GM23338 (cell line): ENCODE results near the gene GLRX2. TPM values are rescaled to one million over a fixed set of nuclear protein-coding genes. Genes with fewer than 3 reads are reported as not detected.

Source experiments
- ATAC-seq: fragments of 200-7000 bp; cut with Tn5 transposase; 3 replicates; pipeline ENCODE4 v1.9.1; 2020
- DNase-seq: peaks from one replicate; pipeline ENCODE4 v3.0.0-alpha.2; 2015; ENCODE audit warnings: low spot score
- H2AFZ ChIP-seq: fragments of 200-600 bp; sonication (generic); 2 replicates; pipeline ENCODE4 v1.8.0; 2016; ENCODE audit warnings: antibody characterized with exemption, mild to moderate bottlenecking, moderate library complexity
- H3F3A ChIP-seq: fragments of 200-600 bp; sonication (generic); replicated peaks from 2 replicates; pipeline ENCODE4 v1.8.0; 2017; ENCODE audit warnings: antibody characterized with exemption, mixed run types, low read depth
- H3K27ac ChIP-seq: fragments of 200-600 bp; sonication (generic); 2 replicates; pipeline ENCODE4 v1.6.1; 2016; ENCODE audit warnings: low read depth
- H3K27me3 ChIP-seq: fragments of 200-600 bp; sonication (generic); 2 replicates; pipeline ENCODE4 v1.8.0; 2016; ENCODE audit warnings: mild to moderate bottlenecking, mixed run types, moderate library complexity; ENCODE audit not compliant: insufficient read depth
- H3K36me3 ChIP-seq: fragments of 200-600 bp; sonication (generic); 2 replicates; pipeline ENCODE4 v1.8.0; 2016; ENCODE audit warnings: mild to moderate bottlenecking; ENCODE audit not compliant: insufficient read depth
- H3K4me1 ChIP-seq: fragments of 200-600 bp; sonication (generic); 2 replicates; pipeline ENCODE4 v1.8.0; 2016; ENCODE audit warnings: mild to moderate bottlenecking, moderate library complexity; ENCODE audit not compliant: insufficient read depth
- H3K4me2 ChIP-seq: fragments of 200-600 bp; sonication (generic); 2 replicates; pipeline ENCODE4 v1.7.1; 2017; ENCODE audit warnings: mixed run types
- H3K4me3 ChIP-seq: fragments of 200-600 bp; sonication (generic); 2 replicates; pipeline ENCODE4 v1.6.1; 2016; ENCODE audit warnings: mixed run types
- H3K79me2 ChIP-seq: fragments of 200-600 bp; sonication (generic); replicated peaks from 2 replicates; pipeline ENCODE4 v1.8.0; 2017; ENCODE audit warnings: mild to moderate bottlenecking; ENCODE audit not compliant: insufficient read depth
- H3K9me2 ChIP-seq: fragments of 200-600 bp; sonication (generic); 2 replicates; pipeline ENCODE4 v1.8.0; 2017; ENCODE audit not compliant: insufficient read depth
- H4K20me1 ChIP-seq: fragments of 200-600 bp; sonication (generic); replicated peaks from 2 replicates; pipeline ENCODE4 v1.8.0; 2017; ENCODE audit warnings: mild to moderate bottlenecking; ENCODE audit not compliant: insufficient read depth
- H3K27ac Mint-ChIP-seq: 2 replicates; pipeline ENCODE4 v1.8.0; 2020; ENCODE audit warnings: inconsistent platforms, mild to moderate bottlenecking, moderate library complexity, mixed read lengths
- H3K27me3 Mint-ChIP-seq: 3 replicates; pipeline ENCODE4 v1.8.0; 2022; ENCODE audit warnings: low read depth, mild to moderate bottlenecking, moderate library complexity, mixed read lengths, inconsistent platforms; ENCODE audit not compliant: insufficient read depth, poor library complexity
- H3K36me3 Mint-ChIP-seq: 3 replicates; pipeline ENCODE4 v1.8.0; 2021; ENCODE audit warnings: low read depth, mild to moderate bottlenecking, inconsistent platforms, moderate library complexity, mixed read lengths
- H3K4me1 Mint-ChIP-seq: 3 replicates; pipeline ENCODE4 v1.8.0; 2020; ENCODE audit warnings: mild to moderate bottlenecking, inconsistent platforms, mixed read lengths
- H3K4me3 Mint-ChIP-seq: 3 replicates; pipeline ENCODE4 v1.8.0; 2021; ENCODE audit warnings: moderate library complexity, mild to moderate bottlenecking, inconsistent platforms, mixed read lengths
- H3K9me3 Mint-ChIP-seq: 3 replicates; pipeline ENCODE4 v1.8.0; 2020; ENCODE audit warnings: moderate library complexity, mild to moderate bottlenecking, inconsistent platforms, mixed read lengths
- EZH2 ChIP-seq: fragments of 200-600 bp; sonication (generic); IDR thresholded peaks from one replicate; pipeline ENCODE4 v1.8.0; 2017; ENCODE audit warnings: antibody characterized with exemption, mild to moderate bottlenecking, low read depth; ENCODE audit not compliant: unreplicated experiment
- EZH2phosphoT487 ChIP-seq: fragments of 200-600 bp; sonication (generic); IDR thresholded peaks from one replicate; pipeline ENCODE4 v1.8.1; 2018; ENCODE audit warnings: antibody characterized with exemption; ENCODE audit not compliant: unreplicated experiment
- JUNB ChIP-seq: IDR thresholded peaks from one replicate; pipeline ENCODE4 v1.6.1; 2016; ENCODE audit warnings: antibody characterized with exemption; ENCODE audit not compliant: unreplicated experiment
- NANOG ChIP-seq: IDR thresholded peaks from 2 replicates; pipeline ENCODE4 v1.6.1; 2016; ENCODE audit warnings: antibody characterized with exemption, borderline replicate concordance
- POLR2AphosphoS5 ChIP-seq: IDR thresholded peaks from 2 replicates; pipeline ENCODE4 v1.6.1; 2016; ENCODE audit warnings: antibody characterized with exemption, low read depth
- STAT1 ChIP-seq: IDR thresholded peaks from one replicate; pipeline ENCODE4 v1.6.1; 2016; ENCODE audit warnings: antibody characterized with exemption; ENCODE audit not compliant: unreplicated experiment
- ZNF114 ChIP-seq: fragments of 250-450 bp; sonication (Bioruptor Pico); IDR thresholded peaks from 2 replicates; pipeline ENCODE4 v1.5.0; 2020; ENCODE audit warnings: mild to moderate bottlenecking, moderate library complexity
- polyA plus RNA-seq: library from polyadenylated mRNA; unstranded; fragments of >200 nt; fragmentation: Nextera tagmentation; extraction: Ambion mirVana; gene quantifications from 2 replicates; pipeline ENCODE4 v1.2.1, GENCODE V29; 2016
- total RNA-seq: library from RNA; depleted of rRNA; stranded (reverse); fragments of >200 nt; shearing (Covaris generic); gene quantifications from 2 replicates; pipeline ENCODE4 v1.2.3, GENCODE V29; 2014
- TF ChIP-seq, protein P1 (sequence below): IDR thresholded peaks from one replicate; pipeline ENCODE4 v1.6.1; 2018; ENCODE audit warnings: antibody characterized with exemption; ENCODE audit not compliant: unreplicated experiment
- TF ChIP-seq, protein P2 (sequence below): IDR thresholded peaks from 2 replicates; pipeline ENCODE4 v1.6.1; 2016; ENCODE audit warnings: antibody characterized with exemption
- TF ChIP-seq, protein P3 (sequence below): fragments of 250-450 bp; sonication (Bioruptor Pico); IDR thresholded peaks from 2 replicates; pipeline ENCODE4 v1.5.0; 2020; ENCODE audit warnings: mild to moderate bottlenecking, moderate library complexity

Gene GLRX2
- total and polyA plus RNA-seq, 2 experiments from 2014 or later, result 7.7 to 28.3 TPM

DNA sequence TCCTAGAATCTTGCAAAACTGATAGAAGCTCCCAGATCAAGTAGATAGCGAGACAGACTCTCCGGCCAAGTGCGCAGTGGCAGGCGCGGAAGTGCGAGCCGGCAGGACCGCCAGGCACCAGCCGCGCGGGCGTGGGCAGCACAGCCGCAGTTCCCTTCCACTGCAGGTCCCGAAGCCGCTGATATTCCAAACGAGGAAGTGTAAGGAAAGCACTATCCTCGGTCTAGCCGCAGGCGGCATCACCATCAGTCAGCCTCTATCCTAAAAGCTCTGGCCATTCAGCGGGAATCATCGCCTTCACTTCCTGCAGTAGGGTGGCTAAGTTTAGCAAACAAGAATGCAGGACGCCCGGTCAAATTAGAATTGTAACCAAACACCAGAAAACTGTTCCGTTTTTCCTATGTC lies 710 bp downstream of the GLRX2 start (continued):
- TF ChIP-seq, protein P1, sequence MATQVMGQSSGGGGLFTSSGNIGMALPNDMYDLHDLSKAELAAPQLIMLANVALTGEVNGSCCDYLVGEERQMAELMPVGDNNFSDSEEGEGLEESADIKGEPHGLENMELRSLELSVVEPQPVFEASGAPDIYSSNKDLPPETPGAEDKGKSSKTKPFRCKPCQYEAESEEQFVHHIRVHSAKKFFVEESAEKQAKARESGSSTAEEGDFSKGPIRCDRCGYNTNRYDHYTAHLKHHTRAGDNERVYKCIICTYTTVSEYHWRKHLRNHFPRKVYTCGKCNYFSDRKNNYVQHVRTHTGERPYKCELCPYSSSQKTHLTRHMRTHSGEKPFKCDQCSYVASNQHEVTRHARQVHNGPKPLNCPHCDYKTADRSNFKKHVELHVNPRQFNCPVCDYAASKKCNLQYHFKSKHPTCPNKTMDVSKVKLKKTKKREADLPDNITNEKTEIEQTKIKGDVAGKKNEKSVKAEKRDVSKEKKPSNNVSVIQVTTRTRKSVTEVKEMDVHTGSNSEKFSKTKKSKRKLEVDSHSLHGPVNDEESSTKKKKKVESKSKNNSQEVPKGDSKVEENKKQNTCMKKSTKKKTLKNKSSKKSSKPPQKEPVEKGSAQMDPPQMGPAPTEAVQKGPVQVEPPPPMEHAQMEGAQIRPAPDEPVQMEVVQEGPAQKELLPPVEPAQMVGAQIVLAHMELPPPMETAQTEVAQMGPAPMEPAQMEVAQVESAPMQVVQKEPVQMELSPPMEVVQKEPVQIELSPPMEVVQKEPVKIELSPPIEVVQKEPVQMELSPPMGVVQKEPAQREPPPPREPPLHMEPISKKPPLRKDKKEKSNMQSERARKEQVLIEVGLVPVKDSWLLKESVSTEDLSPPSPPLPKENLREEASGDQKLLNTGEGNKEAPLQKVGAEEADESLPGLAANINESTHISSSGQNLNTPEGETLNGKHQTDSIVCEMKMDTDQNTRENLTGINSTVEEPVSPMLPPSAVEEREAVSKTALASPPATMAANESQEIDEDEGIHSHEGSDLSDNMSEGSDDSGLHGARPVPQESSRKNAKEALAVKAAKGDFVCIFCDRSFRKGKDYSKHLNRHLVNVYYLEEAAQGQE, result no peak
- TF ChIP-seq NANOG (no peak), JUNB (no peak), EZH2phosphoT487 (no peak), POLR2AphosphoS5 (no peak)
- TF ChIP-seq, protein P2, sequence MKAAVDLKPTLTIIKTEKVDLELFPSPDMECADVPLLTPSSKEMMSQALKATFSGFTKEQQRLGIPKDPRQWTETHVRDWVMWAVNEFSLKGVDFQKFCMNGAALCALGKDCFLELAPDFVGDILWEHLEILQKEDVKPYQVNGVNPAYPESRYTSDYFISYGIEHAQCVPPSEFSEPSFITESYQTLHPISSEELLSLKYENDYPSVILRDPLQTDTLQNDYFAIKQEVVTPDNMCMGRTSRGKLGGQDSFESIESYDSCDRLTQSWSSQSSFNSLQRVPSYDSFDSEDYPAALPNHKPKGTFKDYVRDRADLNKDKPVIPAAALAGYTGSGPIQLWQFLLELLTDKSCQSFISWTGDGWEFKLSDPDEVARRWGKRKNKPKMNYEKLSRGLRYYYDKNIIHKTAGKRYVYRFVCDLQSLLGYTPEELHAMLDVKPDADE, result no peak

DNA sequence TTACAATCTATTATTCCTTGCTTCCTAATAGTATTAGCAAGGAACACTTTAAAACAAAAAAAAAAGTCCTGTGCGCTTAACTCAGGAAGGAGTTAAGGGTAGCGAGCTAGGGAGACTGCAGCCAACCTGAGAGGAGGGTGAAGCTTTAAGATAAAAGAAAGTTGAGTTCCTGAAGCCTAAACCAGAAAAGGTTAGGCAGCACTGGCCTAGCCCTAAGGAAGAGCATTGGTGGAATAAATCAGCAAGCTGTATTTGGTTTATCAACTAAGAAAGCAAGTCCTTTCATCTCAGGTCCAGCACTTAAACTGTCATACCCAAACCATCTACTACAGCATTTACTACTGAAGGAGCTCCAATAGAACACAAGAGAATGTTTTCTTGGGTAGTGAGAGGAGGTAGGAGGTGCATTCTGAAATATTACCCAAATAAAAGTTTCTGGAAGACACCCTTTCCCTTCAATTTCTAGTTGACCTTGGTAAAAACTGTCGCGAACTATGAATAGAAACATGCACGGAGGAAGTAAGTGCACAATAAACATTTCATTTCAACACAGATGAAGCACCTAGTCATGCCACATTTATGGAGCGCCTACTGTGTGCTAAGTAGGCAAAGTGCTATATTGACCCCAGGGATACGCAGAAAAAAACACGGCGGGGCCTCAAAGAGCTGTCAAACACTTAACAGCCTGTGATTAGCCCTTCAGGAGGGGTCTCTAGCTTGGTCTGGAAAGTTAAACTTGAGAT lies 1.3 kb downstream of the GLRX2 start:
- peaks cover 11% of the 10 kb centered on the region; the same call in 1 of the 2 replicates for H3K4me1 ChIP-seq
- H3K27ac ChIP-seq, result no peak overlapping the region
- peak overlapping the region; percentile 95 for H3K4me3 ChIP-seq
- H3K4me1 Mint-ChIP-seq, result peaks cover 23% of the 10 kb centered on the region; the same call in 2 of the 3 replicates
- H3K27ac Mint-ChIP-seq, result no peak overlapping the region
- peaks cover 11% of the 10 kb centered on the region for H3F3A ChIP-seq
- H3K9me3 Mint-ChIP-seq, result no peaks in the 10 kb centered on the region
- H3K27me3 Mint-ChIP-seq, result peaks cover 4% of the 10 kb centered on the region
- DNase-seq (no peak), ATAC-seq (no peak)
- peak overlapping the region; percentile 98 for H3K4me2 ChIP-seq
- peak overlapping the region; percentile 98 for H2AFZ ChIP-seq
- no peaks in the 10 kb centered on the region; the same call in 1 of the 2 replicates for H3K36me3 ChIP-seq
- H3K9me2 ChIP-seq, result no peaks in the 10 kb centered on the region
- H3K4me3 Mint-ChIP-seq, result peak overlapping the region; percentile 84
- H4K20me1 ChIP-seq, result peaks cover 8% of the 10 kb centered on the region
- peaks cover 16% of the 10 kb centered on the region for H3K27me3 ChIP-seq
- H3K79me2 ChIP-seq, result peaks cover 12% of the 10 kb centered on the region; the same call in 1 of the 2 replicates
- TF ChIP-seq EZH2phosphoT487 (no peak), STAT1 (no peak), JUNB (no peak), ZNF114 (CRISPR knock-in tag) (no peak), EZH2 (no peak), POLR2AphosphoS5 (no peak), NANOG (no peak)
- TF ChIP-seq, protein P2, result no peak
- TF ChIP-seq, protein P3, sequence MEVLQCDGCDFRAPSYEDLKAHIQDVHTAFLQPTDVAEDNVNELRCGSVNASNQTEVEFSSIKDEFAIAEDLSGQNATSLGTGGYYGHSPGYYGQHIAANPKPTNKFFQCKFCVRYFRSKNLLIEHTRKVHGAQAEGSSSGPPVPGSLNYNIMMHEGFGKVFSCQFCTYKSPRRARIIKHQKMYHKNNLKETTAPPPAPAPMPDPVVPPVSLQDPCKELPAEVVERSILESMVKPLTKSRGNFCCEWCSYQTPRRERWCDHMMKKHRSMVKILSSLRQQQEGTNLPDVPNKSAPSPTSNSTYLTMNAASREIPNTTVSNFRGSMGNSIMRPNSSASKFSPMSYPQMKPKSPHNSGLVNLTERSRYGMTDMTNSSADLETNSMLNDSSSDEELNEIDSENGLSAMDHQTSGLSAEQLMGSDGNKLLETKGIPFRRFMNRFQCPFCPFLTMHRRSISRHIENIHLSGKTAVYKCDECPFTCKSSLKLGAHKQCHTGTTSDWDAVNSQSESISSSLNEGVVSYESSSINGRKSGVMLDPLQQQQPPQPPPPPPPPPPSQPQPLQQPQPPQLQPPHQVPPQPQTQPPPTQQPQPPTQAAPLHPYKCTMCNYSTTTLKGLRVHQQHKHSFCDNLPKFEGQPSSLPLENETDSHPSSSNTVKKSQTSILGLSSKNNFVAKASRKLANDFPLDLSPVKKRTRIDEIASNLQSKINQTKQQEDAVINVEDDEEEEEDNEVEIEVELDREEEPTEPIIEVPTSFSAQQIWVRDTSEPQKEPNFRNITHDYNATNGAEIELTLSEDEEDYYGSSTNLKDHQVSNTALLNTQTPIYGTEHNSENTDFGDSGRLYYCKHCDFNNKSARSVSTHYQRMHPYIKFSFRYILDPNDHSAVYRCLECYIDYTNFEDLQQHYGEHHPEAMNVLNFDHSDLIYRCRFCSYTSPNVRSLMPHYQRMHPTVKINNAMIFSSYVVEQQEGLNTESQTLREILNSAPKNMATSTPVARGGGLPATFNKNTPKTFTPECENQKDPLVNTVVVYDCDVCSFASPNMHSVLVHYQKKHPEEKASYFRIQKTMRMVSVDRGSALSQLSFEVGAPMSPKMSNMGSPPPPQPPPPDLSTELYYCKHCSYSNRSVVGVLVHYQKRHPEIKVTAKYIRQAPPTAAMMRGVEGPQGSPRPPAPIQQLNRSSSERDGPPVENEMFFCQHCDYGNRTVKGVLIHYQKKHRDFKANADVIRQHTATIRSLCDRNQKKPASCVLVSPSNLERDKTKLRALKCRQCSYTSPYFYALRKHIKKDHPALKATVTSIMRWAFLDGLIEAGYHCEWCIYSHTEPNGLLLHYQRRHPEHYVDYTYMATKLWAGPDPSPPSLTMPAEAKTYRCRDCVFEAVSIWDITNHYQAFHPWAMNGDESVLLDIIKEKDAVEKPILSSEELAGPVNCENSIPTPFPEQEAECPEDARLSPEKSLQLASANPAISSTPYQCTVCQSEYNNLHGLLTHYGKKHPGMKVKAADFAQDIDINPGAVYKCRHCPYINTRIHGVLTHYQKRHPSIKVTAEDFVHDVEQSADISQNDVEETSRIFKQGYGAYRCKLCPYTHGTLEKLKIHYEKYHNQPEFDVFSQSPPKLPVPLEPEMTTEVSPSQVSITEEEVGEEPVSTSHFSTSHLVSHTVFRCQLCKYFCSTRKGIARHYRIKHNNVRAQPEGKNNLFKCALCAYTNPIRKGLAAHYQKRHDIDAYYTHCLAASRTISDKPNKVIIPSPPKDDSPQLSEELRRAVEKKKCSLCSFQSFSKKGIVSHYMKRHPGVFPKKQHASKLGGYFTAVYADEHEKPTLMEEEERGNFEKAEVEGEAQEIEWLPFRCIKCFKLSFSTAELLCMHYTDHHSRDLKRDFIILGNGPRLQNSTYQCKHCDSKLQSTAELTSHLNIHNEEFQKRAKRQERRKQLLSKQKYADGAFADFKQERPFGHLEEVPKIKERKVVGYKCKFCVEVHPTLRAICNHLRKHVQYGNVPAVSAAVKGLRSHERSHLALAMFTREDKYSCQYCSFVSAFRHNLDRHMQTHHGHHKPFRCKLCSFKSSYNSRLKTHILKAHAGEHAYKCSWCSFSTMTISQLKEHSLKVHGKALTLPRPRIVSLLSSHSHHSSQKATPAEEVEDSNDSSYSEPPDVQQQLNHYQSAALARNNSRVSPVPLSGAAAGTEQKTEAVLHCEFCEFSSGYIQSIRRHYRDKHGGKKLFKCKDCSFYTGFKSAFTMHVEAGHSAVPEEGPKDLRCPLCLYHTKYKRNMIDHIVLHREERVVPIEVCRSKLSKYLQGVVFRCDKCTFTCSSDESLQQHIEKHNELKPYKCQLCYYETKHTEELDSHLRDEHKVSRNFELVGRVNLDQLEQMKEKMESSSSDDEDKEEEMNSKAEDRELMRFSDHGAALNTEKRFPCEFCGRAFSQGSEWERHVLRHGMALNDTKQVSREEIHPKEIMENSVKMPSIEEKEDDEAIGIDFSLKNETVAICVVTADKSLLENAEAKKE, result no peak
- H3K36me3 Mint-ChIP-seq, result no peaks in the 10 kb centered on the region
